Endodermal cell (in vitro differentiated cells): ENCODE data around the gene CXCL11. TPM values are rescaled to one million over a fixed set of nuclear protein-coding genes. Genes with fewer than 3 reads are reported as not detected.

Experiments
- DNase-seq: peaks from one replicate; pipeline ENCODE4 v3.0.0-alpha.2; 2017
- H3K27ac ChIP-seq: 2 replicates; pipeline ENCODE4 v1.5.1; 2013; ENCODE audit warnings: mild to moderate bottlenecking, low read depth, low read length, moderate library complexity
- H3K27me3 ChIP-seq: 2 replicates; pipeline ENCODE4 v1.6.1; 2013; ENCODE audit warnings: mild to moderate bottlenecking, low read length, moderate library complexity; ENCODE audit not compliant: insufficient read depth, control insufficient read depth, poor library complexity, severe bottlenecking
- H3K36me3 ChIP-seq: 2 replicates; pipeline ENCODE4 v1.7.0; 2013; ENCODE audit warnings: mild to moderate bottlenecking, low read length, moderate library complexity; ENCODE audit not compliant: control insufficient read depth, insufficient read depth
- H3K4me1 ChIP-seq: one replicate; pipeline ENCODE4 v1.7.0; 2013; ENCODE audit warnings: low read length; ENCODE audit not compliant: control insufficient read depth, insufficient read depth
- H3K4me3 ChIP-seq: 2 replicates; pipeline ENCODE4 v1.5.1; 2013; ENCODE audit warnings: mild to moderate bottlenecking, low read length, moderate library complexity
- H3K9ac ChIP-seq: 2 replicates; pipeline ENCODE4 v1.6.1; 2013; ENCODE audit warnings: mild to moderate bottlenecking, low read length, moderate library complexity; ENCODE audit not compliant: poor library complexity, severe bottlenecking; ENCODE audit errors: extremely low read depth
- H3K9me3 ChIP-seq: 2 replicates; pipeline ENCODE4 v1.6.1; 2013; ENCODE audit warnings: mild to moderate bottlenecking, low read length, moderate library complexity; ENCODE audit not compliant: control insufficient read depth
- H3K27ac Mint-ChIP-seq: 2 replicates; pipeline ENCODE4 v1.8.0; 2020; ENCODE audit warnings: mixed read lengths
- H3K27me3 Mint-ChIP-seq: 2 replicates; pipeline ENCODE4 v1.8.0; 2021; ENCODE audit warnings: mild to moderate bottlenecking, mixed read lengths; ENCODE audit not compliant: insufficient read depth
- H3K36me3 Mint-ChIP-seq: 2 replicates; pipeline ENCODE4 v1.8.0; 2020; ENCODE audit warnings: low read depth, mixed read lengths
- H3K4me1 Mint-ChIP-seq: 2 replicates; pipeline ENCODE4 v1.8.0; 2020; ENCODE audit warnings: mixed read lengths
- H3K4me3 Mint-ChIP-seq: 2 replicates; pipeline ENCODE4 v1.8.0; 2020; ENCODE audit warnings: mild to moderate bottlenecking, moderate library complexity, mixed read lengths
- H3K9me3 Mint-ChIP-seq: 2 replicates; pipeline ENCODE4 v1.8.0; 2020; ENCODE audit warnings: mild to moderate bottlenecking, mixed read lengths
- CTCF ChIP-seq: fragments of 200-600 bp; sonication (generic); conservative IDR thresholded peaks from 2 replicates; pipeline ENCODE4 v1.5.0; 2021; ENCODE audit warnings: antibody characterized with exemption, mild to moderate bottlenecking
- WGBS, 2 experiments: methylation state at CpG; one replicate each; pipeline versions ENCODE4 v1.1.5 to v1.1.7; 2013; ENCODE audit warnings: missing lambda C conversion rate in 2 of 2, mixed read lengths in 1 of 2; ENCODE audit not compliant: insufficient coverage in 1 of 2, insufficient read length in 1 of 2; 5-methylcytosine and 5-hydroxymethylcytosine counted together
- total RNA-seq, 2 donors: library from RNA; stranded (reverse); fragmentation: NEBNext Ultra II Directional in 1 of 2; extraction: Animal tissue kit (Norgen Biotek cat#: 25700) in 1 of 2; gene quantifications; 2 replicates in 1 of 2; 3 replicates in 1 of 2; pipeline ENCODE4 v1.2.1, GENCODE V29; 2021

The CXCL11 gene
- total RNA-seq, 2 donors from 2014 or later = not detected

- no peak overlapping the region for H3K9ac ChIP-seq
- no peaks in the 10 kb centered on the region for H3K36me3 Mint-ChIP-seq
- no peaks in the 10 kb centered on the region for H3K36me3 ChIP-seq
- DNase-seq = no peak
- no peak overlapping the region for H3K4me3 Mint-ChIP-seq
- H3K27ac Mint-ChIP-seq = no peak overlapping the region
- no peak overlapping the region for H3K4me3 ChIP-seq
- H3K4me1 ChIP-seq = no peaks in the 10 kb centered on the region
- no peaks in the 10 kb centered on the region for H3K9me3 Mint-ChIP-seq
- no peaks in the 10 kb centered on the region for H3K9me3 ChIP-seq
- TF ChIP-seq CTCF = no peak
- no peaks in the 10 kb centered on the region for H3K27me3 ChIP-seq
- no peaks in the 10 kb centered on the region for H3K27me3 Mint-ChIP-seq
- H3K4me1 Mint-ChIP-seq = peaks cover 4% of the 10 kb centered on the region
- no peak overlapping the region for H3K27ac ChIP-seq
- WGBS, 2 experiments = 60 to 72% methylated on average over 3 to 4 of the region's 4 CpGs
Measured at GRCh38 chr4:76072760-76073159, 36.9 kb upstream of the CXCL11 start.

- H3K9me3 ChIP-seq = no peaks in the 10 kb centered on the region
- no peak overlapping the region for H3K9ac ChIP-seq
- WGBS, 2 experiments = 0 to 1% methylated on average over 2 of the region's 2 CpGs
- H3K27me3 ChIP-seq = no peaks in the 10 kb centered on the region
- H3K4me3 ChIP-seq = no peak overlapping the region
- H3K36me3 ChIP-seq = no peaks in the 10 kb centered on the region
- no peak overlapping the region for H3K27ac Mint-ChIP-seq
- H3K36me3 Mint-ChIP-seq = no peaks in the 10 kb centered on the region
- peak; percentile 97 for TF ChIP-seq CTCF
- H3K27ac ChIP-seq = no peak overlapping the region
- no peaks in the 10 kb centered on the region for H3K27me3 Mint-ChIP-seq
- H3K4me1 Mint-ChIP-seq = no peaks in the 10 kb centered on the region
- no peaks in the 10 kb centered on the region for H3K9me3 Mint-ChIP-seq
- H3K4me1 ChIP-seq = no peaks in the 10 kb centered on the region
- peak; percentile 89 for DNase-seq
- no peak overlapping the region for H3K4me3 Mint-ChIP-seq
Measured at GRCh38 chr4:76067652-76068286, 31.9 kb upstream of the CXCL11 start.

GRCh38 chr4:76066546-76066945, 30.7 kb upstream of the CXCL11 start:
- Histone ChIP-seq H3K4me1 (no peaks in the 10 kb centered on the region), H3K27me3 (no peaks in the 10 kb centered on the region), H3K9me3 (no peaks in the 10 kb centered on the region), H3K4me3 (no peak overlapping the region), H3K9ac (no peak overlapping the region), H3K36me3 (no peaks in the 10 kb centered on the region), H3K27ac (no peak overlapping the region)
- H3K4me3 Mint-ChIP-seq = no peak overlapping the region
- no peak for TF ChIP-seq CTCF
- DNase-seq = no peak
- no peaks in the 10 kb centered on the region for H3K9me3 Mint-ChIP-seq
- no peaks in the 10 kb centered on the region for H3K36me3 Mint-ChIP-seq
- 90 to 100% methylated on average over 1 to 3 of the region's 3 CpGs for WGBS, 2 experiments
- H3K27me3 Mint-ChIP-seq = no peaks in the 10 kb centered on the region
- peaks cover 3% of the 10 kb centered on the region for H3K4me1 Mint-ChIP-seq
- no peak overlapping the region for H3K27ac Mint-ChIP-seq
